HCT116 (cell line): ENCODE measurements around the gene RFX1. TPM values are rescaled to one million over a fixed set of nuclear protein-coding genes. Genes with fewer than 3 reads are reported as not detected.

Experiments
- ATAC-seq: fragments of 200-7000 bp; cut with Tn5 transposase; 2 replicates; pipeline ENCODE4 v1.9.1; 2020; ENCODE audit warnings: mild to moderate bottlenecking, moderate library complexity
- BruUV-seq: library from RNA; stranded (reverse); fragments of 400-500 nt; replicated peaks from 2 replicates; lab custom pipeline; 2021; lab: Mats Ljungman, UMichigan
- CTCF ChIA-PET: fragments of 300-600 bp; sonication (Branson Sonifier 250); formaldehyde crosslinking; loops from one replicate; lab custom pipeline; 2021; ENCODE audit warnings: antibody characterized with exemption; lab: Charles Lee
- POLR2A ChIA-PET: fragments of 300-600, 350-600 bp; sonication (Branson Sonifier 250); formaldehyde crosslinking; loops from one replicate; lab custom pipeline; 2021; ENCODE audit warnings: antibody characterized with exemption; lab: Charles Lee
- RAD21 ChIA-PET, 2 experiments: fragments of 300-600 bp; sonication (Branson Sonifier 250); formaldehyde crosslinking; loops; one replicate each; lab custom pipeline; 2023; ENCODE audit warnings: low total read pairs in 2 of 2; ENCODE audit not compliant: uncharacterized antibody in 2 of 2, unreplicated experiment in 2 of 2, low non-redundant PET in 1 of 2; lab: Charles Lee
- DNase-seq: peaks from one replicate; pipeline ENCODE4 v3.0.0-alpha.2; 2010; ENCODE audit warnings: low read depth, low spot score
- H2AFZ ChIP-seq: fragments of 200-600 bp; shearing (Covaris generic), sonication (generic); 2 replicates; pipeline ENCODE4 v1.6.1; 2017; ENCODE audit warnings: low read depth, mixed run types, mixed read lengths, antibody characterized with exemption, low read length; ENCODE audit not compliant: poor library complexity, severe bottlenecking
- H3K27ac ChIP-seq: 2 replicates; pipeline ENCODE4 v1.5.1; 2012; ENCODE audit warnings: low read depth, low read length
- H3K27me3 ChIP-seq: fragments of 200-600 bp; sonication (generic); 2 replicates; pipeline ENCODE4 v1.6.1; 2016; ENCODE audit warnings: mixed run types, low read length, mixed read lengths; ENCODE audit not compliant: insufficient read depth
- H3K36me3 ChIP-seq, 2 experiments: fragments of 200-500 bp in 1 of 2; fragments of 200-600 bp in 1 of 2; sonication (Bioruptor generic) in 1 of 2; sonication (generic) in 1 of 2; 2 replicates each; pipeline versions ENCODE4 v1.5.1 to v1.6.1; 2014 to 2016; ENCODE audit warnings: low read length in 2 of 2, inconsistent platforms in 1 of 2, mixed read lengths in 1 of 2, mixed run types in 1 of 2; ENCODE audit not compliant: insufficient read depth in 2 of 2, control insufficient read depth in 1 of 2
- H3K4me1 ChIP-seq, 2 experiments: fragments of 200-600 bp in 1 of 2; sonication (generic) in 1 of 2; 2 replicates each; pipeline versions ENCODE4 v1.5.1 to v1.6.1; 2012 to 2017; ENCODE audit warnings: low read length in 2 of 2, inconsistent platforms in 1 of 2, mild to moderate bottlenecking in 1 of 2, mixed read lengths in 1 of 2, mixed run types in 1 of 2, moderate library complexity in 1 of 2; ENCODE audit not compliant: insufficient read depth in 2 of 2, control insufficient read depth in 1 of 2
- H3K4me2 ChIP-seq: fragments of 200-600 bp; sonication (generic); 2 replicates; pipeline ENCODE4 v1.6.1; 2017; ENCODE audit warnings: mixed run types, low read length, mixed read lengths
- H3K4me3 ChIP-seq, 2 experiments: fragments of 200-600 bp in 1 of 2; sonication (generic) in 1 of 2; replicated peaks in 1 of 2; 2 replicates each; pipeline ENCODE4 v1.5.1; 2011 to 2016; ENCODE audit warnings: low read length in 2 of 2, control low read depth in 1 of 2, low read depth in 1 of 2, mild to moderate bottlenecking in 1 of 2, mixed read lengths in 1 of 2, mixed run types in 1 of 2
- H3K79me2 ChIP-seq: fragments of 200-600 bp; sonication (generic); 2 replicates; pipeline ENCODE4 v1.6.1; 2017; ENCODE audit warnings: mild to moderate bottlenecking, mixed run types, low read length, moderate library complexity, mixed read lengths; ENCODE audit not compliant: insufficient read depth
- H3K9ac ChIP-seq: fragments of 200-600 bp; sonication (generic); 2 replicates; pipeline ENCODE4 v1.6.1; 2016; ENCODE audit warnings: low read length, mixed read lengths
- H3K9me2 ChIP-seq: fragments of 200-600 bp; sonication (generic), shearing (Covaris generic); 2 replicates; pipeline ENCODE4 v1.6.1; 2017; ENCODE audit warnings: mixed run types, mild to moderate bottlenecking, moderate library complexity; ENCODE audit not compliant: insufficient read depth
- H3K9me3 ChIP-seq, 2 experiments: fragments of 200-500 bp in 1 of 2; fragments of 200-600 bp in 1 of 2; sonication (Bioruptor generic) in 1 of 2; sonication (generic) in 1 of 2; 2 replicates each; pipeline ENCODE4 v1.6.1; 2014 to 2017; ENCODE audit warnings: low read length in 2 of 2, mixed read lengths in 2 of 2, inconsistent platforms in 1 of 2, low read depth in 1 of 2, mild to moderate bottlenecking in 1 of 2, mixed run types in 1 of 2, moderate library complexity in 1 of 2; ENCODE audit not compliant: control insufficient read depth in 1 of 2, insufficient read depth in 1 of 2
- H4K20me1 ChIP-seq: fragments of 200-600 bp; sonication (generic), shearing (Covaris generic); 2 replicates; pipeline ENCODE4 v1.6.1; 2017; ENCODE audit warnings: mixed run types, mild to moderate bottlenecking, moderate library complexity; ENCODE audit not compliant: insufficient read depth
- CBX3 ChIP-seq: IDR thresholded peaks from 2 replicates; pipeline ENCODE4 v1.6.1; 2012; ENCODE audit warnings: low read depth
- CTCF ChIP-seq, 3 experiments: fragments of 200-600 bp in 1 of 3; sonication (generic) in 1 of 3; IDR thresholded peaks in 2 of 3; conservative IDR thresholded peaks in 1 of 3; 2 replicates each; pipeline ENCODE4 v1.5.1; 2012 to 2017; ENCODE audit warnings: low read depth in 2 of 3, low read length in 2 of 3, antibody characterized with exemption in 1 of 3, borderline replicate concordance in 1 of 3, control low read depth in 1 of 3, mild to moderate bottlenecking in 1 of 3, mixed read lengths in 1 of 3, mixed run types in 1 of 3, moderate library complexity in 1 of 3; ENCODE audit not compliant: insufficient read depth in 1 of 3
- ELF1 ChIP-seq: IDR thresholded peaks from 2 replicates; pipeline ENCODE4 v1.6.1; 2012; ENCODE audit warnings: low read depth, borderline replicate concordance
- EZH2 ChIP-seq: fragments of 200-600 bp; sonication (generic); IDR thresholded peaks from 2 replicates; pipeline ENCODE4 v1.6.1; 2017; ENCODE audit warnings: antibody characterized with exemption, mixed run types
- FOSL1 ChIP-seq: IDR thresholded peaks from 2 replicates; pipeline ENCODE4 v1.6.1; 2012; ENCODE audit warnings: low read depth
- POLR2AphosphoS5 ChIP-seq: IDR thresholded peaks from 2 replicates; pipeline ENCODE4 v1.6.1; 2011; ENCODE audit warnings: mild to moderate bottlenecking, low read depth, low read length, moderate library complexity
- RAD21 ChIP-seq: IDR thresholded peaks from 2 replicates; pipeline ENCODE4 v1.6.1; 2012; ENCODE audit warnings: low read depth, mild to moderate bottlenecking
- SRF ChIP-seq: IDR thresholded peaks from 2 replicates; pipeline ENCODE4 v1.6.1; 2012; ENCODE audit warnings: low read depth
- TCF7L2 ChIP-seq: IDR thresholded peaks from 2 replicates; pipeline ENCODE4 v1.7.0; 2011; ENCODE audit warnings: borderline replicate concordance, inconsistent platforms; ENCODE audit not compliant: insufficient read depth, insufficient read length; ENCODE audit errors: extremely low read depth
- YY1 ChIP-seq: IDR thresholded peaks from 2 replicates; pipeline ENCODE4 v1.6.1; 2011; ENCODE audit warnings: low read length, low read depth, moderate library complexity, mild to moderate bottlenecking; ENCODE audit not compliant: insufficient replicate concordance; ENCODE audit errors: extremely low read depth
- ZBTB33 ChIP-seq: IDR thresholded peaks from 2 replicates; pipeline ENCODE4 v1.6.1; 2011; ENCODE audit warnings: mild to moderate bottlenecking, low read length, moderate library complexity; ENCODE audit not compliant: insufficient replicate concordance; ENCODE audit errors: extremely low read depth
- ZNF274 ChIP-seq: fragments of 200-500 bp; sonication (Bioruptor generic); IDR thresholded peaks from 2 replicates; pipeline ENCODE4 v1.6.1; 2014; ENCODE audit warnings: mild to moderate bottlenecking, low read depth, low read length, inconsistent platforms
- intact Hi-C: fragments of 100-400 bp; cut with micrococcal nuclease; formaldehyde crosslinking; loops from 2 replicates; pipeline ENCODE4 v1.10.0; 2022
- total RNA-seq: library from RNA; stranded (reverse); gene quantifications from one replicate; pipeline ENCODE4 v1.2.1, GENCODE V29; 2021; ENCODE audit not compliant: unreplicated experiment
- TF ChIP-seq, protein P1 (sequence below): IDR thresholded peaks from 2 replicates; pipeline ENCODE4 v1.6.1; 2012

Gene RFX1
- total RNA-seq, 1 experiment from 2014 or later, result 16.3 TPM

GRCh38 chr19:13938301-13939064 is 67.6 kb downstream of the RFX1 start, which contains the start of gene PODNL1:
Gene PODNL1 (minus strand): TSS chr19:13938417. CDS start chr19:13938181, 236 bp downstream.
- H3K9me3 ChIP-seq, result no peaks in the 10 kb centered on the region
- H3K79me2 ChIP-seq, result no peaks in the 10 kb centered on the region
- intact Hi-C loops, result no loop called here
- no peak for DNase-seq
- H3K4me1 ChIP-seq, result no peaks in the 10 kb centered on the region
- no peak within 1 kb of the TSS for H3K4me3 ChIP-seq
- TF ChIP-seq CTCF (IDR thresholded peaks at IDR 0.05 in 2 of 3, conservative IDR thresholded peaks at IDR 0.05 in 1 of 3; ENCODE audit: borderline replicate concordance in 1 of 3, insufficient read depth in 1 of 3, low read depth in 2 of 3, low read length in 2 of 3), result no peak
- TF ChIP-seq SRF, result no peak
- no peak for TF ChIP-seq YY1
- H3K4me2 ChIP-seq, result no peak within 1 kb of the TSS
- H3K27ac ChIP-seq, result no peak within 1 kb of the TSS
- H3K9me2 ChIP-seq, result no peaks in the 10 kb centered on the region
- RAD21 ChIA-PET, result no interaction called here
- POLR2A ChIA-PET, result no interaction called here
- no peaks in the 10 kb centered on the region for H3K36me3 ChIP-seq
- no peak for ATAC-seq
- no TSS peak for BruUV-seq
- H2AFZ ChIP-seq, result no peak within 1 kb of the TSS
- H4K20me1 ChIP-seq, result no peaks in the 10 kb centered on the region
- no peaks in the 10 kb centered on the region for H3K27me3 ChIP-seq
- H3K9ac ChIP-seq, result no peak within 1 kb of the TSS
- CTCF ChIA-PET, result no interaction called here

GRCh38 chr19:13937479-13938300 is 68.4 kb downstream of the RFX1 start:
- Histone ChIP-seq H4K20me1 (no peaks in the 10 kb centered on the region), H3K9me3 (no peaks in the 10 kb centered on the region), H3K4me2 (no peak overlapping the region), H2AFZ (no peak overlapping the region), H3K27ac (no peak overlapping the region), H3K9me2 (no peaks in the 10 kb centered on the region), H3K27me3 (no peaks in the 10 kb centered on the region), H3K36me3 (no peaks in the 10 kb centered on the region), H3K4me3 (no peak overlapping the region), H3K79me2 (no peaks in the 10 kb centered on the region), H3K4me1 (no peaks in the 10 kb centered on the region), H3K9ac (no peak overlapping the region)
- ATAC-seq (no peak), DNase-seq (no peak)
- intact Hi-C loops, result no loop called here
- POLR2A ChIA-PET, result no interaction called here
- BruUV-seq, result no TSS peak
- CTCF ChIA-PET, result no interaction called here
- RAD21 ChIA-PET, result no interaction called here
- TF ChIP-seq TCF7L2 (no peak), POLR2AphosphoS5 (no peak), RAD21 (no peak), ELF1 (no peak), SRF (no peak), EZH2 (no peak), ZBTB33 (no peak), ZNF274 (no peak), CBX3 (no peak), FOSL1 (no peak)
- TF ChIP-seq, protein P1, sequence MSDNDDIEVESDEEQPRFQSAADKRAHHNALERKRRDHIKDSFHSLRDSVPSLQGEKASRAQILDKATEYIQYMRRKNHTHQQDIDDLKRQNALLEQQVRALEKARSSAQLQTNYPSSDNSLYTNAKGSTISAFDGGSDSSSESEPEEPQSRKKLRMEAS, result no peak
